Cerebellar nuclear complex (tissue), 1 donor: Measurements from ENCODE around the gene HMGXB4.
A peak's percentile ranks its signal among the peaks of the same experiment; 100 is the strongest.
"Not testable (repeated sequence)": the region's sequence is repeated elsewhere in the genome, so short reads cannot be mapped to it uniquely, and the experiment has no call there.

Source experiments
- DNase-seq, 2 experiments: peaks; one replicate each; lab custom pipeline; 2025; lab: John Stamatoyannopoulos, UW

HMGXB4 gene, protein sequence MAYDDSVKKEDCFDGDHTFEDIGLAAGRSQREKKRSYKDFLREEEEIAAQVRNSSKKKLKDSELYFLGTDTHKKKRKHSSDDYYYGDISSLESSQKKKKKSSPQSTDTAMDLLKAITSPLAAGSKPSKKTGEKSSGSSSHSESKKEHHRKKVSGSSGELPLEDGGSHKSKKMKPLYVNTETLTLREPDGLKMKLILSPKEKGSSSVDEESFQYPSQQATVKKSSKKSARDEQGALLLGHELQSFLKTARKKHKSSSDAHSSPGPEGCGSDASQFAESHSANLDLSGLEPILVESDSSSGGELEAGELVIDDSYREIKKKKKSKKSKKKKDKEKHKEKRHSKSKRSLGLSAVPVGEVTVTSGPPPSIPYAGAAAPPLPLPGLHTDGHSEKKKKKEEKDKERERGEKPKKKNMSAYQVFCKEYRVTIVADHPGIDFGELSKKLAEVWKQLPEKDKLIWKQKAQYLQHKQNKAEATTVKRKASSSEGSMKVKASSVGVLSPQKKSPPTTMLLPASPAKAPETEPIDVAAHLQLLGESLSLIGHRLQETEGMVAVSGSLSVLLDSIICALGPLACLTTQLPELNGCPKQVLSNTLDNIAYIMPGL

DNA sequence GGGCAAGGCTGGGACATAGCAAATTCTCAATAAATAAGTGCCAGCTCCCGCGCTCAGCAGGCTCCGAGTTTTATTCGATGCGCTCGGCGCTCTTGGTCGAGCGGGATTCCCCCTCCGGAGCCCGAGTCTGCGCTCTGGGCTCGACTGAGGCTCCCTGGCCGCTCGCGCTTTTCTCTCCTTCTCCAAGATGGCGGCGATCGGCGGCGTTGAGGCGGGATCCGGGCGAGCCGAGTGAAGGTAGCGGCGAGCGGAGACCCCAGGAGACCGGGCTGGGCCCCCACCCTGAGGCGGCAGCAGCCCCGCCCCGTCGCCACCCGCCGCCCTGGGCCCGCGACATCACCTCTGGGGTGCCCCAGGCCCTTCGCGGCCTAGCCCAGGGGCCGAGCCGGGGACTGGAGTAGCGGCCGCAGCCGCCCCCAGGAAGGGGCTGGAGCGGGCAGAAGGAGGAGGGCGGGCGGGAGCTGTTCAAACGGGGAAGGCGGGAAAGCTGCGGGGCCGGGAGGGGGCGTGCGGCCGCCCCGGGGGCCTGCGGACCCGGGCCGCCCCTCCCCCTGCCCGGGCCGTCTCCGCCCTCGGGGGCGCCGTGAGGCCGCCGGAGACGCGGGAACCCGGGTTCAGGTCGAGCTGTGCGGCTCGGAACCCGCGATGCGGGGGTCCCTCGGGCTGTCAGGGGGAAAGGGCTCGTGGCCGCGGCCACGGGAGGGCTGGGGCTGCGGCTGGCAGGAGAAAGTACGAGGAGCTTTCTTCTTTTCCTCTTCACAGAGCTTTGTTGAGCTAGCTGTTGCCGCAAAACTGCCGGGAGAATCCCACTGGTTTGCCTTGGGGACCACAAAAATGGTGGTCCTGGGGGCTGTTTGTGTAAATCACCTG, at the start of gene HMGXB4:
TSS of gene HMGXB4 (plus strand) at position 173 of the 870 bp plus-strand sequence. CDS start 4,898 bp downstream, outside the sequence.
- DNase-seq, result peak in 1 of 2 experiments; percentile 37

DNA sequence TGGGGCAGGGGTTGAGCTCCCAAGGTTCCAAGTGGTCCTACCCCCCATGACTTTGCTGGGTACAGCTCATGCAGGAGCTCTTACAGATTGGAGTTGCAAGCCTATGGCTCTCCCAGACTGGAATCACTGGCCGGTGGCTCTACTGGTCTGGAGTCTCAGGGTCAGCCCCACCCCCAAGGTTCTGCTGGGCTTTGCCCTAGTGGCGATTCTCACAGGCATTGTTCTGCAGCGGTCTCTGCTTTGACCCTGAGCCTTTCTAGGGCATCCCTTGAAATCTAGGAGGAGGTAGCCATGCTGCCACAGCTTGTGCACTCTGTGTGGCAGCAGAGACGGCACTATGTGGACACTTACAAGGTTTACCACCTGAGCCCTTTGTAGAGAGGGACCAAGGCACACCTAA, 49.3 kb upstream of the HMGXB4 start:
- DNase-seq, result no peak

DNA sequence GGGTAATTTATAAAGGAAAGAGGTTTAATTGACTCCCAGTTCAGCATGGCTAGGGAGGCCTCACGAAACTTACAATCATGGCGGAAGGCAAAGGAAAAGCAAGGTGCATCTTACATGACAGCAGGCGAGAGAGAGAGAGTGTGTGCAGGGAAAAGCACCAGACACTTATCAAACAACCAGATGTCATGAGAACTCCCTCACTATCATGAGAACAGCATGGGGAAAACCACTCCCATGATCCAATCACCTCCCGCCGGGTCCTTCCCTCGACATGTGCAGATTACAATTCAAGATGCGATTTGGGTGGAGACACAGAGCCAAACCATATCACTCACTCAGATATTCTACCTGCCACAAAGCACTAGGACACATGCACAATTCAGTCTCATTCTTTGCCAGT, 48.1 kb upstream of the HMGXB4 start:
- DNase-seq, result no peak

DNA sequence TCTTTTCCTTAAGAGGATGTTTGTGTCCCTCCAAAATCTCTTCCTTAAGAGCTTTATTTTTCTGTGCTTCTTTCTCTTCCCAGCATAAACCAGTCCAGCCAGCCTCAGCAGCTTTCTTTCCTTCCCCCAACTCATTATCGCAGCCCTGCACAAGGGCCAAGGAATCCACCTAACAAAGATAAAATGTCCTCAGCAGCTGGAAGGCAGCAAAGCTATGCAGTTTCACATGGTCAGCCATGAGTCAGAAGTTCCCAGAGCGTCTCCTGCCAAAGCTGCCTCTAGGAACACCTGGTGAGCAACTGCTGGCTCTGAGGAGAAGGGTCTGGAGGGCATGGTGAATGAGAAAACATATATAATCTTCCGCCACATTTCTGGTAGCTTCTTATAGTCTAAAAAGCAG, 45.3 kb upstream of the HMGXB4 start:
- DNase-seq, result no peak

DNA sequence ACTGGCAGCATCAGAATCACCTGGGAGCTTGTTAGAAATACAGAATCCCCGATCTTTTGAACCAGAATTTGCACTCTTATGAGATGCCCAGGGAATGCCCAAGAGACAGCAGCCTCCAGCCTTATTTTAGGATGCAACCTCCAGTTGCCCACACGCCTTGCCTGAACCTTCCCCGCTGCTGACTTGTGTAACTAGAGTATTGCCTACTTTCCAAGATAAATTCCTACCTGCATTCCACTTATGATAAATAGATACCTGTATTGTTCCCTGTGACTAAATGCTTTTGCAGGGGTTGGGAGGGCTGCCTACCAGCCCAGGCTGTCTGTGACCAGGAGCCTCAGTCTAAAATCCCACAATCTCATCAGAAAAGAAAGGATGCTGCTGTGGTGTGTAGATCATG, 44.3 kb upstream of the HMGXB4 start:
- DNase-seq, result no peak

DNA sequence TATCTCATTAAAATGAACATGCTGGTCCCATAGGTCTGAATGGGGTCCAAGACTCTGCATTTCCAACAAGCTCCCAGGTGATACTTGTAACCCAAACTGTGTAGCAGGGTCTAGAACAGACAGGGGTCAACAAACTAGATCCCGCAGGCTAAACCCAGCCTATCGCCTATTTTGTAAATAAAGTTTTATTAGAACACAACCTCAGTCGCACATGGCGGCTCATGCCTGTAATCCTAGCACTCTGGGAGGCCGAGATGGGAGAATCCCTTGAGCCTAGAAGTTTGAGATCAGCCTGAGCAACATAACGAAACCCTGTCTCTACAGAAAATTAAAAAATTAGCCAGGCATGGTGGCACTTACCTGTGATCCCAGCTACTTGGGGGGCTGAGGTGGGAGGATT, 42.3 kb upstream of the HMGXB4 start:
- no peak for DNase-seq

DNA sequence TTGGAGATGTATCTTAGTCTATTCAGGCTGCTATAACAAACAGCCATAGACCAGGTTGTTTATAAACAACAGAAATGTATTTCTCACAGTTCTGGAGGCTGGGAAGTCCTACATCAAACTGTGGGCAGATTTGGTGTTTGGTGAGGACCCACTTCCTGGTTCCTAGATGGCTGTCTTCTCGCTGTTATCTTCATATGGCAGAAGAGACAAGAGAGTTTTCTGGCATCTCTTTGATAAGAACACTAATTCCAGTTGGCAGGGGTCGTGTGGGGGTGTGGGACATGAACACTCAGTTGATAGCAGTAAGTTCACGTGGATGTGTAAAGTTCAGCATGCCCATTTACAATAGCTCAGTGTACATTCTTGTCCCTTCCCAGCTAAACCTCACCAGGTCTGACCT, 41.3 kb upstream of the HMGXB4 start:
- DNase-seq, result no peak

DNA sequence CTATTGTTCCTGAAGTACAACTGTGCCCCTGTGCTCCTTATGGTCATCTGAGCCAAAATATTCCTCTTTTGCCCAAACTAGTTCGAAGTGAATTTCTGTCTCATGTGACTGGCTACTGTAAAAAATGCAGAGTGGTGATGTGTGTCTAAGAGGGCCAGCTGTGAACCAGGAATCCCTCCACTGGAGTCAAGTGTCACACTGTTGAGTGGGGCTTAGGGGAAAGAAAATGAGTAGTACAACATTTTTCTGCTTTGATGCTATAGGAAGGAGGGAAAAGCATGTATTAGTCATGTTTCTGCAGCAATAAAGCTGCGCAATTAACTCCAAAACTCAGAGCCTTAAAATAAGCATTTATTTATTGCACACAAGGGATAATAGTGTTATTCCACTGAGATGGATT, 39.8 kb upstream of the HMGXB4 start:
- no peak for DNase-seq

DNA sequence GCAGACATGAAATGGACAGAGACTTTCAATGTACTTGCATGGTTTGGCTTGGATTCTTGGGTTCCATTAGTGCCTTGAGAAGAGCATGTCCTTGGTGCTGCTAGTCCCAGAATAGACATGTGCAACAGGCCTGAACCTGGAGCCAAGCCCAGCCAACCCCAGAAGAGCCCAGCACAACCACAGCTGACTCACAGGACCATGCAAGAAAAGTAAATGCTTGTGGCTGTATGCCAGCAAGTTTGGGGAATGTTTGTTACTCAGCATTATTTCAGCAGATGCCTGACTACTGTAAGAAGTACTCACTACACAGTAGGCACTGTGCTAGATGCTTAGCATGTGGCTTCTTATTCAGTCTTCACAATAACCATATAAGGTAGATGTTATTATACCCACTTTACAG, 39.2 kb upstream of the HMGXB4 start:
- no peak for DNase-seq

DNA sequence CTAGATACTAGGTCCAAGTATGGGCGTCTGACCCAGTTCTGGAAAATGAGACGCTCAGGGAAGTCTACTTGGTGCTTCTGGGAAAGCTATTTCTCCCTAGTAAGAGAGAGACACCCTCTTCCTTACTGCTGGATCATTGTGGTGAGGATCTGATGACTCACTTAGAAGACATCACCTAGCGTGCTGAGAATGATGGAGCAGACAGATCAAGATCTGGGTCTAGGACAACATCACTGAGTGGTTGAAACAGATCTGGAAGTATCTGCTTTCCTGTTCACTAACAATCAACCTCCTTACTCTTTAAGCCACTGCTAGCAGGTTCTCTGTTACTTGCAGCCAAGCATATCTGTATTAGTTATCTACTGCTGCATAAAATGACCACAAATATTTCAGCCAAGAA, 38.3 kb upstream of the HMGXB4 start:
- DNase-seq, result no peak

DNA sequence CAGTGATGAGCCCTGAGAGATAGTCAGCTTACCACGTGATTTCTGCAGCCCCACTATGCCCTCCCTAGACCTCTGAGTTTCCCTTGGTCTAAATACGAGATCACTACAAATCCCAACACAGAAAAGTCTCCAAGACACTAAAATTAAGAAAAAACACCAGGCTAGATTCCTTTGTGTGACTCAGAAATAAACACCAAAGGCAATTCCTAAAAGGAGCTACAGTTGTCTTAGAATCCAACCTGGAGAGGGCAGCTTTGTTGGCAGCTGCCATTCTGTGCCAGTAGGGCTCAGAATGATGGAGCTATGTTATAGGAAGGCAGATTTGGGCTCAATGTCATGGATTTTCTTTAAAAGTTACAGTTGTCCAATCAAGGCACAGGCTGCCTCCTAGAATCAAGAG, 37.1 kb upstream of the HMGXB4 start:
- DNase-seq, result no peak

DNA sequence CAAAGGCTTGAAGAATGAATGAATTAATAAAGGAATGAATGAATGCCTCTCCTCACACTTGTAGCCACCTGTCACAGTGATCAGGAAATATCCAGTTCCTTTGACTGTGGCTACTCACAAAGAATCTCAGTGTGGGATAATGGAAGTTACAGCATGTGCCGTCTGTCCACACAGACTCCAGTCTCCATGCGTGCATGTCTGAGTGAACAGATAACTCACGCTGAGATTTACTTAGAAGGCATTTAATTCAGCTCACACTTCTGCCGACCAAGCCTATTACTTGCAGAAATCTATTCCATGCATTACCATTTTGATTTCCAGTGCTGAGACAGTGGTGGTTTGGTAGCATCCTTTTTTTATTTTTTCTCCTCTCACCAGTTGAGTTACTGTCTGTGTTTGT, 32.3 kb upstream of the HMGXB4 start:
- DNase-seq, result no peak

DNA sequence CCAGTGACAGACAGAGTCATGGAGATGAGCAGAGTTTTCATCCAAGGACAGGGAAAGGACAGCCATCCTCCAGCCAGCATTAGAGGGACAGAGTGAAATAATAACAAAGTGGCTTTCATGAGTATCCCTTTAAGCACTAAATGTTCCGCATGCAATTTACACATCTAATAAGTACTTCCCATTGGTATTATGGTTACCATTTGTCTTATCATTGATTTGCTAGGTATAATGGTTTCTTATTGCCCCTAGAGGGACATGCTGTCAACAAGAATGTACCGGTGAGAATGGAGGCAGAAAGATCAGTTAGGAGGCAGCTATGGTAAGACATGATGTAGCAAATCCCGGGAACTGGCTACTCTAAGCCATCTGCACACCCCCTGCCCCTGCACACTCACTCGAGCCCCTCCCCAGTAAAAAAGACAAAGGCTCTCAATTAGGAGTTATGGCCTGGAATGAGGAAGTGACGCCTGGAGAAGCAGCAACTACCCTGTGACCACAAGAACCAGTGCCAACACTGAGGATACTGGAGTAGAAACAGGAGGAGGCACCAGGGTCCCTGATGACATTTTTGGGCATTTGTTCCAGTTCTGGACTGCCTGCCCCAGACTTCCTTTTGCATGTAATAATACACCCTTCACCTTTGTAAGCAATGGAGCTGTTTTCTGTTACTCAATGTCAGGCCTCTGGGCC, 30.2 kb upstream of the HMGXB4 start:
- no peak for DNase-seq

DNA sequence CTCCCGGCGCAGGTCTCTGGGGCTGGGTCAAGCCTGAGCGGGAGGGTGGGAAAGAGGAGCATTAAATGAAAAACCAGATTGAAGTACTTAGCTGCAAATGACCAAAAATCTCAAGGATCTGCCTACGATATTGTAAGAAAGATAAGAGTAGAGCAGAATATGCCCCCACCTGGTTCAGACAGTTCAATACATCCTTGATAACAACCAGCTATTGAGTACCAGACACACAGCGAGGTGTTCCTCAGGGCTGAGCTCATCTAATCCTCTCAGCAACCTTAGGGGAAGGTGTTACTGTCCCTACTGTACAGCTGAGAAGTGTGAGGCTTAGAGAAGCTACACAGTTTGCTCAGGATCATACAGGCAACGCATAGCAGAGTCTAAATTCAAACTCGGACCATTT, 27.4 kb upstream of the HMGXB4 start:
- DNase-seq, result no peak

DNA sequence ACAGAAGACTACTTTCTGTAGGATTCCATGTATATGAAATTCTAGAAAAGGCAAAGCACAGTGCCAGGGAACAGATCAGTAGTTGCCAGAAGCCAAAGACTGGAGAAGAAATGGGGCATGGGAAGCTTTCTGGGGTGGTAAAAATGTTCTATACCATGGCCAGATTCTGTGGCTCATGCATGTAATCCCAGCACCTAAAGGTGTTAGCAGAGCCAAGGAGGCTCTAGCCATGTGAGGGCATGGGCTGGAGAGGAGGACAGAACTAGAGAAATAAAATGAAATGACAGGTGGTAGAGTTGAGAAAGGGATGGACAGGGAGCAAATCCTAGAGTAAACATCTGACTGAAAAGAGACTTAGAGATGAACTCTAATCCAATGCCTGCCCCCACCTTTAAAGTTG, 26.9 kb upstream of the HMGXB4 start:
- DNase-seq, result no peak

DNA sequence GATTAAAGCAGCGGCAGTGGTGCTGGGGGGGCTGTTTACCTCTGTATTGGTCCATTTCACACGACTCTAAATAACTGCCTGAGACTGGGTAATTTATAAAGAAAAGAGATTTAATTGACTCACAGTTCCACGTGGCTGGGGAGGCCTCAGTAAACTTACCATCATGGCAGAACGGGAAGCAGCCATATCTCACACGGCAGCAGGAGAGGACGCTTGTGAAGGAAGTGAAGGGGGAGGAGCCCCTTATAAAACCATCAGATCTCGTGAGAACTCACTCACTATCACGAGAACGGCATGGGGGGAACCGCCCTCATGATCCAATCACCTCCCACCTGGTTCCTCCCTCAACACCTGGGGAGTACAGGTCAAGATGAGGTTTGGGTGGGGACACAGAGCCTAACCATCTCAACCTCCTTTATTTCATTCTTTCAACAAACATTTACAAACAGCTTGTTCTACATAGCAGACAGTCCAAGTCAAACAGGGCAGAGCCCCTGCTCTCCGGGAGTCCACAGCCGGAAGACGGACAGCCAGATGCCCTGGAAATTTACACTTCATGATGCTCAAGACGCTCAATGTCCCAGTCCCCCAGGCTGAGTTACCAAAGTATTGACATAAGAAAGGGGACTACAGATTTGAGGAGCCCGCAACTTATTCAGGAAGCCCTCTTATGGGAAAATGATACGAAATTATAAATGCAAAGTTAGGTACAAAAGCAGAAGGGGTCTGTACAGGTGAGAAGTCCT, 26.3 kb upstream of the HMGXB4 start:
- no peak for DNase-seq

DNA sequence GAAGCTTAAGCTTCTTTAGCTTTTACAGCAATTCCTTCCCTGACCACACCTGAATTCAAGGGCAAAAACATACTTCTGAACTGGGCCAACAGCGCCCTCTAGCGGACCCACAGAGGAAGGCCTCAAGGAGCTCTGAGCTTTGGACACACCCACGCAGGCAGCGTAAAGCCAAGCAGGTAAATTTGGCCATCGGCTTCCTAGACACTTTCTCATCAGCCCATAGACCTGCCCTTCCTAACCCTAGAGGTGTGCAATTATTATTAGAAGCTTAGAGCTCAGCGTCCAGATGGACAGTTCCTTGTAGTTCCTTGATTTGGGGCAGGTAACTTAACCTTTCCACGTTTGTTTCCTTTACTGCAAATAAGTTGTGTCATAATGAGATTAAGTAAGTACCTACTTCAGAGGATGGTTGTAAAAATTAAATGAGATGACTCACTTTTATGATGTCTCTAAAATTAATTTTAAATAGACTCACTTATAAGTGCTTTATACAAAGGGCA, 25.7 kb upstream of the HMGXB4 start:
- DNase-seq, result no peak

DNA sequence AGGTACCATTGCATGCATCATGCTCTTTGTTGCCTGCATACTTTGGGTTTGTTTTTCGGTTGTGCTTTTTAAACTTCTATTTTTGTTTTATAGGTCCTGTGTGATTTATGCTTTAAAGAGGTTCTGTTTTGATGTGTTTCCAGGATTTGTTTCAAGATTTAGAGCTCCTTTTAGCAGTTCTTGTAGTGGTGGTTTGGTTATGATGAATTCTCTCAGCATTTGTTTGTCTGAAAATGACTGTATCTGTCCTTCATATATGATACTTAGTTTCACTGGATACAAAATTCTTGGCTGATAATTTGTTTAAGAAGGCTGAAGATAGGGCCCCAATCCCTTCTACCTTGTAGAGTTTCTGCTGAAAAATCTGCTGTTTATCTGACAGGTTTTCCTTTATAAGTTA, 18.5 kb upstream of the HMGXB4 start:
- not testable (repeated sequence) for DNase-seq

DNA sequence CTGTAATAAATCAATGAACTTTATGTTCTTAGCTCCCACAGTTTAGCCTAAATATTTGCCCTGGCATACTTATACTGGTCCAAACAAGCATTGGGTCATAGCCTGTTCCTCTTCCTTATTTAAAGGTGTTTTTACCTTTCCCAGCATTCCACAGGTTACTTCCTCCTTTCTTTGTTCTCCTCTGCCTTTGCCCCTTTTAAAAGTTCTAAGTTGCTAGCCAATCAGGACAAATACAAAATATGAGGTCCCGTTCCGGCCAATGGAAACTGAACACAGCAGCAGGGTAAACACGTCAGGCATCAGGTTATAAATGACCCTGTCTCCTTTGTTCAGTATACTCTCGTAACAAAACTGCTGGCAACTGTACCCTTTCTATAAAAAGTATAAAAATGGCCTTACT, 12.8 kb upstream of the HMGXB4 start:
- not testable (repeated sequence) for DNase-seq

DNA sequence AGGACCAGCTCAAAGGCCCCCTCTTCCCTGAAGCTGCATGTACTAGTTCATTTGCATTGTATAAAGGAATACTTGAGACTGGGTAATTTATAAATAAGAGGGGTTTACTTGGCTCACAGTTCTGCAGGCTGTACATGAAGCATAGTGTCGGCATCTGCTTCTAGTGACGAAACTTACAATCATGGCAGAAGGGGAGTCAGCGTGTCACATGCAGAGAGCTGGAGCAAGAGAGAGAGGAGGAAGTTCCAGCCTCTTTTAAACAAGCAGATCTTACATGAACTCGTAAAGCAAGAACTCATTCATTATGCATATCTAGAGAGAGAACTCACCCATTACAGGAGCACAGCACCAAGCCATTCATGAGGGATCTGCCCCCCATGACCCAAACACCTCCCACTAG, 7.1 kb upstream of the HMGXB4 start:
- no peak for DNase-seq

DNA sequence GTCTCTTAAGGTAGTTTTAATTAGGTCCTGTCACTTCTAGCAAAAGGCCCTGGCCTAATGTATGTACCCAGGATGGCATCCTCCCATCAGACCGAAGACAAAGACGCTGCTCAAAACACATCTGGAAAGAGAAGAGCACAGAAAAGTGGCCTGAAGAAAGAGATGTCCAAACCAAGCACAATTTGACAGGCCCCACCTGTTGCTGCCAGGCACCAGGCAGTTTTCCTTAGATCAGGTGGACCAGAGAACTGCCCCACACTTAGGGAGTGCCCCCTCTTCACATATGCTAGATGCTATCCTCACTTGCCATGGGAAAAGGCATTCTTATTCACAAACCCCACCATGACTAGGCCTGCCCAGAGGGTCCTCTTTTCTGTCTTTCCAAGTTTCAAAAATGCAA, 3.3 kb upstream of the HMGXB4 start:
- no peak for DNase-seq

DNA sequence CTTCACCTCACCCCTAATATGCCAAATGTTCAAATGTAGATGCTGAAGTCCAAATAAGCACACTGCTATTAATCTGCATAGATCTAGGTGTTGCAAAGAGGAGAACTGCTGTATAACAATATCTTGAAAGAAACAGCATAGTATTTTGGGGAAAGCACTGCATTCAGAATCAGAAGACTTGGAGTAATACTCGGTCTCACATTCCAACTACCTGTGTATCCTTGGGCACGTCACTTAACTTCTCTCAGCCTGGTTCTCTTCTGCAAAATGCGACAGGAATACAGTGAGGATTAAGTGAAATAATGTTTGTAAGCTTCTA, 332 bp upstream of the HMGXB4 start:
- DNase-seq, result no peak
